Adrenal gland (tissue), 12 donors: ENCODE data around the gene CELF5. TPM values are rescaled to one million over a fixed set of nuclear protein-coding genes. Genes with fewer than 3 reads are reported as not detected.
"Not testable (repeated sequence)": the region's sequence is repeated elsewhere in the genome, so short reads cannot be mapped to it uniquely, and the experiment has no call there.

ENCODE experiments used
- DNase-seq, 7 donors: peaks; one replicate each; pipeline ENCODE4 v3.0.0-alpha.2; 2019 to 2020
- H3K27ac ChIP-seq, 5 donors: fragments of 200-600 bp; sonication (generic) in 4 of 5; 1 replicate in 3 of 5; 2 replicates in 2 of 5; pipeline versions ENCODE4 v1.5.1 to v1.8.0; 2016 to 2020; ENCODE audit warnings: mild to moderate bottlenecking in 1 of 5
- H3K27me3 ChIP-seq: fragments of 200-600 bp; 2 replicates; pipeline ENCODE4 v1.8.0; 2021
- H3K36me3 ChIP-seq, 2 donors: fragments of 200-600 bp; replicated peaks in 1 of 2; 1 replicate in 1 of 2; 2 replicates in 1 of 2; pipeline versions ENCODE4 v1.5.1 to v1.8.0; 2018 to 2022
- H3K4me1 ChIP-seq, 2 donors: fragments of 200-600 bp; replicated peaks in 1 of 2; 1 replicate in 1 of 2; 2 replicates in 1 of 2; pipeline versions ENCODE4 v1.5.1 to v1.8.0; 2018 to 2021
- H3K4me3 ChIP-seq, 4 donors: fragments of 200-600 bp; sonication (generic) in 3 of 4; one replicate each; pipeline ENCODE4 v1.5.1; 2016 to 2018
- H3K9me3 ChIP-seq, 3 donors: fragments of 200-600 bp; sonication (generic) in 1 of 3; replicated peaks in 1 of 3; 1 replicate in 2 of 3; 2 replicates in 1 of 3; pipeline versions ENCODE4 v1.5.1 to v1.8.0; 2016 to 2021
- CTCF ChIP-seq, 6 experiments: fragments of 450-650 bp in 4 of 6; fragments of 200-600 bp in 2 of 6; sonication (generic) in 1 of 6; IDR thresholded peaks; 1 replicate in 5 of 6; 2 replicates in 1 of 6; pipeline versions ENCODE4 v1.5.1 to v1.8.0; 2016 to 2021; ENCODE audit warnings: antibody characterized with exemption in 6 of 6, mild to moderate bottlenecking in 2 of 6, moderate library complexity in 1 of 6
- POLR2A ChIP-seq, 2 donors: fragments of 450-650 bp; IDR thresholded peaks; one replicate each; pipeline ENCODE4 v1.6.1; 2017; ENCODE audit warnings: antibody characterized with exemption in 2 of 2, mild to moderate bottlenecking in 2 of 2, moderate library complexity in 1 of 2
- WGBS, 4 donors: extraction: QIAGEN DNeasy Blood & Tissue Kit in 2 of 4; methylation state at CpG; one replicate each; pipeline versions ENCODE4 v1.1.5 to v1.1.7; 2013 to 2017; 5-methylcytosine and 5-hydroxymethylcytosine counted together
- intact Hi-C, 2 donors: fragments of 100-400 bp; cut with DNase I; formaldehyde crosslinking; loops; one replicate each; pipeline versions ENCODE4 v1.14.1 to v1.15.0; 2022 to 2023
- polyA plus RNA-seq, 3 donors: library from polyadenylated mRNA; stranded (reverse); fragments of 200-250 nt in 2 of 3; fragments of 350-450 nt in 1 of 3; fragmentation: Illumina TruSeq in 1 of 3; extraction: RNeasy Lipid Tissue Mini Kit (QIAGEN cat#74804) in 1 of 3; gene quantifications; one replicate each; pipeline ENCODE4 v1.2.3, GENCODE V29; 2013 to 2014
- total RNA-seq, 9 donors: library from RNA; depleted of rRNA in 4 of 9; stranded (reverse); fragments of >200 nt in 4 of 9; fragments of 120-200 nt in 1 of 9; fragmentation: NEBNext Ultra II Directional in 1 of 9; extraction: Animal tissue kit (Norgen Biotek cat#: 25700) in 1 of 9; gene quantifications; one replicate each; pipeline versions ENCODE4 v1.1.0 to v1.2.4, GENCODE V29; 2013 to 2023
- donor health status: healthy with polysubstance abuse.
- donor health status: Bipolar disorder and iron deficiency.
- donor health status: DM: yes; HTN: yes; CAD: no.
- donor health status: DM: no; HTN: no; CAD: no.
- donor health status: DM: no; HTN: no; CAD: no.
- donor health status: DM: yes; HTN: yes; CAD: no.

The CELF5 gene
- total and polyA plus RNA-seq, 12 donors = 0.08 to 1.6 (median 0.58) TPM; not detected in 4

GRCh38 chr19:3295581-3295980 is 71.1 kb downstream of the CELF5 start:
- H3K9me3 ChIP-seq = no peaks in the 10 kb centered on the region
- no peak overlapping the region for H3K4me3 ChIP-seq
- H3K27ac ChIP-seq = no peak overlapping the region
- intact Hi-C loops = no loop called here
- H3K36me3 ChIP-seq = no peaks in the 10 kb centered on the region
- 39 to 79% (median 60%) methylated on average over 2 to 14 of the region's 14 CpGs for WGBS, 4 donors
- peaks cover 5% of the 10 kb centered on the region for H3K27me3 ChIP-seq
- no peak for DNase-seq
- H3K4me1 ChIP-seq = no peaks in the 10 kb centered on the region
- TF ChIP-seq CTCF (IDR thresholded peaks at IDR 0.05) (no peak), POLR2A (IDR thresholded peaks at IDR 0.05) (no peak)

GRCh38 chr19:3296034-3296433 is 71.6 kb downstream of the CELF5 start:
- Histone ChIP-seq H3K4me3 (no peak overlapping the region), H3K4me1 (no peaks in the 10 kb centered on the region), H3K27me3 (peaks cover 3% of the 10 kb centered on the region), H3K27ac (no peak overlapping the region), H3K36me3 (no peaks in the 10 kb centered on the region), H3K9me3 (no peaks in the 10 kb centered on the region)
- intact Hi-C loops = no loop called here
- TF ChIP-seq CTCF (IDR thresholded peaks at IDR 0.05) = no peak
- no peak for TF ChIP-seq POLR2A (IDR thresholded peaks at IDR 0.05)
- no peak for DNase-seq
- WGBS, 4 donors = 56 to 66% (median 60%) methylated on average over 9 of the region's 9 CpGs

GRCh38 chr19:3296446-3296845 is 72.0 kb downstream of the CELF5 start:
- Histone ChIP-seq H3K4me3 (no peak overlapping the region), H3K9me3 (no peaks in the 10 kb centered on the region), H3K27me3 (no peaks in the 10 kb centered on the region), H3K36me3 (no peaks in the 10 kb centered on the region), H3K4me1 (no peaks in the 10 kb centered on the region), H3K27ac (no peak overlapping the region)
- DNase-seq = no peak
- 85 to 88% (median 86%) methylated on average over 19 of the region's 19 CpGs for WGBS, 4 donors
- intact Hi-C loops = no loop called here
- TF ChIP-seq POLR2A (IDR thresholded peaks at IDR 0.05) (no peak), CTCF (IDR thresholded peaks at IDR 0.05) (no peak)

- TF ChIP-seq POLR2A (IDR thresholded peaks at IDR 0.05) (no peak), CTCF (IDR thresholded peaks at IDR 0.05) (no peak)
- no peak overlapping the region for H3K4me3 ChIP-seq
- no peak for DNase-seq
- peaks cover 14% of the 10 kb centered on the region for H3K27me3 ChIP-seq
- H3K4me1 ChIP-seq = no peaks in the 10 kb centered on the region
- no peak overlapping the region for H3K27ac ChIP-seq
- intact Hi-C loops = no loop called here
- no peaks in the 10 kb centered on the region for H3K9me3 ChIP-seq
- no peaks in the 10 kb centered on the region for H3K36me3 ChIP-seq
- 68 to 76% (median 72%) methylated on average over 6 of the region's 6 CpGs for WGBS, 4 donors
These were observed 74.5 kb downstream of the CELF5 start for GRCh38 chr19:3298853-3299449.

- H3K9me3 ChIP-seq, intact Hi-C loops, H3K36me3 ChIP-seq, H3K4me1 ChIP-seq, H3K27ac ChIP-seq, DNase-seq, H3K4me3 ChIP-seq: not testable (repeated sequence)
- WGBS, 4 donors = 30 to 44% (median 40%) methylated on average over 8 of the region's 8 CpGs
- peaks cover 14% of the 10 kb centered on the region for H3K27me3 ChIP-seq
These were observed 76.1 kb downstream of the CELF5 start for GRCh38 chr19:3300566-3300965.
